Measurements from ENCODE around the gene LZIC. TPM values are rescaled to one million over a fixed set of nuclear protein-coding genes. Genes with fewer than 3 reads are reported as not detected.
A peak's percentile ranks its signal among the peaks of the same experiment; 100 is the strongest.

LZIC gene
- total and polyA plus RNA-seq, 2 of the 13 experiments (the other 11 are each of a cell fraction or from before 2014, with no cell fraction given), result 25.2 to 71.8 TPM

GRCh38 chr1:9910423-9911178 lies 32.6 kb downstream of the LZIC start (continued):
- TF ChIP-seq ZBTB4 (CRISPR knock-in tag; IDR thresholded peaks at IDR 0.05; ENCODE audit: borderline replicate concordance) (no peak), REL (CRISPR knock-in tag; conservative IDR thresholded peaks at IDR 0.05) (no peak), E2F2 (CRISPR knock-in tag; IDR thresholded peaks at IDR 0.05; ENCODE audit: borderline replicate concordance) (no peak), ZNF296 (CRISPR knock-in tag; conservative IDR thresholded peaks at IDR 0.05) (no peak), HNRNPLL (IDR thresholded peaks at IDR 0.05; ENCODE audit: low read depth, low read length, poor library complexity, severe bottlenecking) (peak; percentile 75), PHB2 (IDR thresholded peaks at IDR 0.05; ENCODE audit: partially characterized antibody) (no peak), POLR2AphosphoS2 (IDR thresholded peaks at IDR 0.05; ENCODE audit: low read depth, low read length) (no peak), SNAPC2 (CRISPR knock-in tag; IDR thresholded peaks at IDR 0.05) (no peak), BCL3 (CRISPR knock-in tag; IDR thresholded peaks at IDR 0.05) (peak; percentile 42; the same call in 1 of the 2 replicates), SIN3A (IDR thresholded peaks at IDR 0.05; ENCODE audit: borderline replicate concordance, low read depth, low read length) (peak; percentile 86; the same call in 1 of the 2 replicates), BHLHE40 (IDR thresholded peaks at IDR 0.05; ENCODE audit: low read length) (no peak), SMYD3 (CRISPR knock-in tag; IDR thresholded peaks at IDR 0.05) (no peak), HMG20B (CRISPR knock-in tag; conservative IDR thresholded peaks at IDR 0.05) (no peak), ZBTB7A (CRISPR knock-in tag; IDR thresholded peaks at IDR 0.05) (no peak), ZFP1 (CRISPR knock-in tag; IDR thresholded peaks at IDR 0.05) (no peak), ZSCAN22 (CRISPR knock-in tag; IDR thresholded peaks at IDR 0.05) (no peak), MZF1 (CRISPR knock-in tag; IDR thresholded peaks at IDR 0.05; ENCODE audit: borderline replicate concordance) (no peak), ZNF558 (CRISPR knock-in tag; IDR thresholded peaks at IDR 0.05; ENCODE audit: borderline replicate concordance) (0 out of 2 replicates have a peak, but pooled peaks have one; percentile 11), PHF20 (CRISPR knock-in tag; IDR thresholded peaks at IDR 0.05) (peak; percentile 41; the same call in 1 of the 2 replicates), SOX5 (CRISPR knock-in tag; IDR thresholded peaks at IDR 0.05; ENCODE audit: borderline replicate concordance) (no peak), WIZ (CRISPR knock-in tag; IDR thresholded peaks at IDR 0.05) (no peak), ZNF784 (CRISPR knock-in tag; IDR thresholded peaks at IDR 0.05; ENCODE audit: borderline replicate concordance) (0 out of 2 replicates have a peak, but pooled peaks have one; percentile 27), ZNF672 (CRISPR knock-in tag; IDR thresholded peaks at IDR 0.05) (no peak), NR2F1 (CRISPR knock-in tag; IDR thresholded peaks at IDR 0.05) (no peak), CEBPG (CRISPR knock-in tag; IDR thresholded peaks at IDR 0.05) (no peak)
